Kidney epithelial cell (primary cell): Measurements from ENCODE around the gene VPS13D. TPM values are rescaled to one million over a fixed set of nuclear protein-coding genes. Genes with fewer than 3 reads are reported as not detected.

Experiments
- DNase-seq: peaks from one replicate; pipeline ENCODE4 v3.0.0-alpha.2; 2010; ENCODE audit warnings: low read depth
- H3K27me3 ChIP-seq: 2 replicates; pipeline ENCODE4 v1.6.0; 2011; ENCODE audit warnings: low read length; ENCODE audit not compliant: control insufficient read depth, insufficient read depth
- H3K36me3 ChIP-seq: 2 replicates; pipeline ENCODE4 v1.5.1; 2011; ENCODE audit warnings: low read length; ENCODE audit not compliant: control insufficient read depth, insufficient read depth
- H3K4me3 ChIP-seq: 2 replicates; pipeline ENCODE4 v1.5.1; 2011; ENCODE audit warnings: low read depth, mild to moderate bottlenecking, control low read depth, low read length
- total RNA-seq: library from RNA; depleted of rRNA; stranded (reverse); fragments of >200 nt; gene quantifications from 2 replicates; pipeline ENCODE4 v1.2.3, GENCODE V29; 2015
- TF ChIP-seq, protein P1 (sequence below): IDR thresholded peaks from 2 replicates; pipeline ENCODE4 v1.5.1; 2011; ENCODE audit warnings: mild to moderate bottlenecking, moderate library complexity, low read length, control low read depth, inconsistent platforms; ENCODE audit not compliant: insufficient read depth, poor library complexity, severe bottlenecking

Gene VPS13D
- total RNA-seq, 1 donor from 2014 or later: 22.2 TPM

DNA sequence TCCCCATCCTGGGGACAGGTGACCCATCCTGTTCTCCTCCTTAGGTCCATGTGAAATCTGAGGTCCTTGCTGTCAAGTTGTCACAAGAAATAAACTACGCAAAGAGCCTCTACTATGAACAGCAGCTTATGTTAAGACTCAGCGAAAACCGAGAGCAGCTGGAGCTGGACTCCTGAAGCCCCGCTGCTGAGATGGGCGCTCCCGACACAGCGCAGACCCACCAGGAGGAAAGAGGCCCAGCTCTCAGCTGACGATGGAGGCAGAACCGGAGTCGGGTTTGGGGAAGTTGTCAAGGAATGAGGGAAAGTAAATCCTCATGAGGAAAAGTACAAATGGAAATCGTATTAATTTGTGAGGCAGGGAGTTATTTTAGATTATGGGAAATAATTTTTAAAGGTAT is 279.0 kb downstream of the VPS13D start:
- TF ChIP-seq, protein P1, sequence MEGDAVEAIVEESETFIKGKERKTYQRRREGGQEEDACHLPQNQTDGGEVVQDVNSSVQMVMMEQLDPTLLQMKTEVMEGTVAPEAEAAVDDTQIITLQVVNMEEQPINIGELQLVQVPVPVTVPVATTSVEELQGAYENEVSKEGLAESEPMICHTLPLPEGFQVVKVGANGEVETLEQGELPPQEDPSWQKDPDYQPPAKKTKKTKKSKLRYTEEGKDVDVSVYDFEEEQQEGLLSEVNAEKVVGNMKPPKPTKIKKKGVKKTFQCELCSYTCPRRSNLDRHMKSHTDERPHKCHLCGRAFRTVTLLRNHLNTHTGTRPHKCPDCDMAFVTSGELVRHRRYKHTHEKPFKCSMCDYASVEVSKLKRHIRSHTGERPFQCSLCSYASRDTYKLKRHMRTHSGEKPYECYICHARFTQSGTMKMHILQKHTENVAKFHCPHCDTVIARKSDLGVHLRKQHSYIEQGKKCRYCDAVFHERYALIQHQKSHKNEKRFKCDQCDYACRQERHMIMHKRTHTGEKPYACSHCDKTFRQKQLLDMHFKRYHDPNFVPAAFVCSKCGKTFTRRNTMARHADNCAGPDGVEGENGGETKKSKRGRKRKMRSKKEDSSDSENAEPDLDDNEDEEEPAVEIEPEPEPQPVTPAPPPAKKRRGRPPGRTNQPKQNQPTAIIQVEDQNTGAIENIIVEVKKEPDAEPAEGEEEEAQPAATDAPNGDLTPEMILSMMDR: no peak
- no peaks in the 10 kb centered on the region for H3K36me3 ChIP-seq
- no peak overlapping the region for H3K4me3 ChIP-seq
- H3K27me3 ChIP-seq: no peaks in the 10 kb centered on the region
- DNase-seq: no peak

DNA sequence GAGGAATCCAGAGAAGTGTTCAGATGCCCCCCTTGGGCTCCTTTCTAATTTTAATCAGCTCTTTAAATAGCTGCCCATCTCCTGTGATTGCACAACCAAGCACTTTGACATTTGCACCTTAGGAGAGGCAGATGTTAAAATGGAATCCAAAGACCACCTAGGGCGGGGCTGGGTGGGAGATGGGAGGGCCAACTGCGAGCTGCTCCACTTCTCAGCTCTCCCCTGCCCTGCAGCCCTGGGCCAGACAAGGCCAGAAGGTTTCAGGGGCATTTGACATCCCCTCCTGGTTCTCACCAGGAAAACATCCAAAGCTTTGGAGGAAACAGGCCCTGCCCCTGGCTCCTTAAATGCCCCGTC is 281.3 kb downstream of the VPS13D start:
- TF ChIP-seq, protein P1: no peak
- H3K4me3 ChIP-seq: no peak overlapping the region
- no peaks in the 10 kb centered on the region for H3K27me3 ChIP-seq
- no peak for DNase-seq
- no peaks in the 10 kb centered on the region for H3K36me3 ChIP-seq

DNA sequence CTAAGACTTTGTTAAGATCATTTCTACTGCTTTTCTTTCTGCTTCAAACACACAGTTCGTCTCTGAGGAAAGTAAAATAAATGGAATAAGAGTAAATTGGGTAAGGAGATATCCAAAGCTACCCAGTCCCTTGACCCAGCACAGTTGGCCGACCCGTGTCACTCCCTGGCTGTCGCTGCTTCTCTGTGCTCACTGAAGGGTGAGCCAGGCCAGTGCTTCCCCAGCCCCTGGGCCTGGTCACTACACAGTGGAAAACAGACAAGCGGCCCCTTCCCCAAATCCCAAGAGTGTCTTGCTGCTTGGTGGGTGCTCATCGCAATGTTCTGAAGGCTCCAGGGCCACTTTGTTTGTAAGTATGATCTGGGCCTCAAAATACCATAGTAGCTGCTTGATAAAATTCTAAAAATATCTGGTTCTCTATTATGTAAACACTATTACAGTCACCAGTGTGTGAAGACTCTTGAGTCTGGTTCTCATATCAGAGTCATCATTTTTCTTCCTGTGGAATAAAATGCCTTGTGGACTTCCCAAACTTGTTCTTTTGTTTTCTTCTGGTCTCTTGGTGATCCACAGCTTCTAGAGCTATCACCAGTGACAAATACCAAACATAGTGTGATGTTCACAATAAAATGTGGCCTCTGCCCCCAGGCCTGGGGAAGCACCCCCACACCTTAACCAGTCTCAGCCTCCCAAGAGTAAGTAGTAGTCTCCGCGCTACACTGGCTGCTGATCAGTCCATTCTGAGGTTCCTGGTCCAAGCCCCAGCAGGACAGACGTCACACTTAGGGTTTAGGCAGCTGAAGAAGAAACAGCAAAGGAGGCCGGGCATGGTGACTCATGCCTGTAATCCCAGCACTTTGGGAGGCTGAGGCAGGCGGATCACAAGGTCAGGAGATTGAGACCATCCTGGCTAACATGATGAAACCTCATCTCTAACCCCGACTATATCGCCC is 282.0 kb downstream of the VPS13D start:
- no peak for DNase-seq
- TF ChIP-seq, protein P1: no peak
- H3K27me3 ChIP-seq: no peaks in the 10 kb centered on the region
- no peaks in the 10 kb centered on the region for H3K36me3 ChIP-seq
- H3K4me3 ChIP-seq: no peak overlapping the region

DNA sequence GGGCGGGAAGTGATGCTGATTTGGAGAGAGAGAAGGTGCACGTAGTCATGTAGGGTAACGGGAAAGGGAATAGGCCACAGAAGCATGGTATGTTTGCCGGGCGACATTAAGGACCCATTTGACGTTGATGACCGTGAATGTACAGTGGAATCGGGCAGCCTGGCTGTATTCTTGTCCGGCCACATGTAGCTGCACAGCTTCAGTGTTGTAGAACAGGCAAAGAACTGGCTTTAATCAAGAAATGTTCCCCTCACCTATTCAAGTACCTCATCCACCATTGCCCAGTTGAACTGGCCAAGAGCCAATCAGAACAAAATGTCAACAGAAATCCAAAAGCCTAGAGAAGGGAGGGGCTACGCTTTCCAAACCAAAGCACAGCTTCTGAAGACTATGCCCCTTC is 283.4 kb downstream of the VPS13D start:
- DNase-seq: no peak
- Histone ChIP-seq H3K36me3 (no peaks in the 10 kb centered on the region), H3K27me3 (no peaks in the 10 kb centered on the region), H3K4me3 (no peak overlapping the region)
- TF ChIP-seq, protein P1: no peak

DNA sequence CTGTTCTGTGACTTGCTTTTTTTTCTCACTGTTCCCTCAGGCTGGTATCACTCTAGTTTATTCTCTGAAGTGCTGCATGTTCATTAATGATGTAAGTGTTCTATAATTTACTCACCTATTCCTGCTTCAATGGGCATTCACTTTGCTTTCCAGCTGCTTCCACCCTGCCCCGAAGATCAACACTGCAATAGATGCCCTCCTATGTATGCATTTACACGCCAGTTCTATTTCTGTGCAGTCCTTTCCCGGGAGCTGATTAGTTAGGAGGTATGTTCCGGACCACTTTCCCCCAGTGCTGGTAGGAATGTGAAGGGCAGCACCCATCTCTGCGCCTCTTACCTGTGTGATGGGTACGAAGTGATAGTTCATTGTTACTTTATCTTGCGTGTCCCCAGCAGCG is 284.8 kb downstream of the VPS13D start:
- Histone ChIP-seq H3K4me3 (no peak overlapping the region), H3K36me3 (no peaks in the 10 kb centered on the region), H3K27me3 (peaks cover under 1% of the 10 kb centered on the region)
- no peak for DNase-seq
- TF ChIP-seq, protein P1: no peak
